Keratinocyte (primary cell): Measurements from ENCODE around the gene MARCHF9.

Experiments used
- CTCF ChIP-seq, 3 experiments: IDR thresholded peaks in 1 of 3; conservative IDR thresholded peaks in 1 of 3; optimal IDR thresholded peaks in 1 of 3; 2 replicates in 2 of 3; 3 replicates in 1 of 3; pipeline versions ENCODE3 to v1.5.1; 2011; ENCODE audit warnings: low read length in 3 of 3, mild to moderate bottlenecking in 3 of 3, moderate library complexity in 2 of 3, control low read depth in 1 of 3, inconsistent platforms in 1 of 3; ENCODE audit not compliant: insufficient read depth in 2 of 3; ENCODE audit errors: extremely low read depth in 1 of 3
- EZH2 ChIP-seq: IDR thresholded peaks from one replicate; pipeline ENCODE4 v1.6.1; 2012; ENCODE audit warnings: inconsistent platforms, mild to moderate bottlenecking, low read length, moderate library complexity

- TF ChIP-seq CTCF (optimal IDR thresholded peaks at IDR 0.05 in 1 of 3, IDR thresholded peaks at IDR 0.05 in 1 of 3, conservative IDR thresholded peaks at IDR 0.05 in 1 of 3; ENCODE audit: extremely low read depth in 1 of 3, insufficient read depth in 2 of 3, low read length in 3 of 3) (no peak), EZH2 (no peak)
Observed at GRCh38 chr12:57741413-57741789, 13.5 kb upstream of the MARCHF9 start.
